HG03159 (cell line): Measurements from ENCODE around the gene SPC25.
"Not testable (repeated sequence)": the region's sequence is repeated elsewhere in the genome, so short reads cannot be mapped to it uniquely, and the experiment has no call there.

Source experiments
- ATAC-seq: cut with Tn5 transposase; IDR thresholded peaks from one replicate; pipeline ENCODE4 v1.9.1; 2021; ENCODE audit warnings: mild to moderate bottlenecking, moderate library complexity; ENCODE audit not compliant: unreplicated experiment

SPC25 gene

DNA sequence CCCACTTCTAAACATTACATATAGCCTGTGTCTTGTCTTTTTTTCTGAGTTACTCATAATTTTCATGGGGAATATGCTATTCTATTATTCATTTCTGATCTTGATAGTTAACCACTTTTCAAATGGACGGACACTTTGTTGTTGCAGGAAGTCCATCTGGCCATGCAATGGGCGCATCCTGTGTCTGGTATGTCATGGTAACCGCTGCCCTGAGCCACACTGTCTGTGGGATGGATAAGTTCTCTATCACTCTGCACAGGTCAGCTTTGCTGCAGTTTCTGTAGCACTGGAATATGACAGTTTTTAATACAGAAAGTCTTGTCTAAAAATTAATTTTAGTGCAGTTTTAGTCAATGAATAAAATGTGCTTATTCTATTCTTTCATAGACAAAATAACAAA, 14.1 kb upstream of the SPC25 start:
- ATAC-seq, result no peak

DNA sequence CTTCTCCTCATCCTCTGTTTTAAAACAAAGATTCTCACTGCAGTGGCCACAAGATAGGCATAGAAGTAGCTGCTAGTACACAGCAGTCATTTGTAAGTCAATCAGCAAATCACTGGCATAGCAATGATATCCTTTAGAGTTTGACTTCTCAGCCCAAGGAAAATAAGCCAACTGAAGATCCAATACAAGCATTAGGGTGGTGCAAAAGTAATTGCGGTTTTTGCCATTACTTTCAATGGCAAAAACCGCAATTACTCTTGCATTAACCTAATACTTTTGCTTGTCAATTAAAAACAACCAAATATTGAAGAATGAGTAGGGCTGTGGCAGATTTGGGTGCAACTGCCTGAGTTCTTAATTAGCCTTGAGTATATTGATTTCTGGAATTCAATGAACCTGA, 13.7 kb upstream of the SPC25 start:
- no peak for ATAC-seq

DNA sequence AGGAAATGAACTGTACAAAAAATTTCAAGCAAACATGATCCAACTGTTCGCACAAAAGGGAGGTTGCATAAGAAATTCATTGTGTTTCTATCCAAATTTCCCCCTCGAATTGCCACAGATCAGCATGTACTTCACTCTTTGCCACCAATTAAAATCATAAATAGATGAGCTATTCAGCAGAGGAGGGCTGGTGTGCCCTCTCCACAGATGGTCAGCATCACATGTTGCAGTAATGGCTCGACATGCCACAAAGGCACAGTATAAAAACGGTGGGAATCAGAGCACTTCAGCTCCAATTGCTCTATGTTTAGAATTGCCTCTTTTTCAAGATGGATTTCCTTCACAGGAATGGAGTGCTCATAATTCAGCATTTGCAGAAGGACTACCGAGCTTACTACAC, 10.8 kb upstream of the SPC25 start, which contains the start of gene G6PC2:
G6PC2 (plus strand) TSS at position 289 of the 400 bp plus-strand sequence; CDS start at position 330, 41 bp downstream.
- ATAC-seq, result no peak

DNA sequence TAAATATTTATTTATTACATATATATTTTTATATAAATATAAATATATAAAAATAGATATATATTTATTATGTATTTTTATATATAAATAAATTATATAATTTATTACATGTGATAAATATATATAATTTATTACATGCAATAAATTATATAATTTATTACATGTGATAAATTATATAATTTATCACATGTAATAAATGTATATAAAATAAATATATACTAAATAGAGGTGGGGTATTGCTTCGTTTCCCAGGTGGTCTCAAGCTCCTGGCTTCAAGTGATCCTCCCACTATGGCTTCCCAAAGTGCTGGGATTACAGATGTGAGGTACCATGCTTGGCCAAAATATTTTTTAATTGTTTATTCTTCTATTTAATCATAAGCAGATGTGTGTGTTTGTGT, 7.2 kb upstream of the SPC25 start:
- no peak for ATAC-seq

DNA sequence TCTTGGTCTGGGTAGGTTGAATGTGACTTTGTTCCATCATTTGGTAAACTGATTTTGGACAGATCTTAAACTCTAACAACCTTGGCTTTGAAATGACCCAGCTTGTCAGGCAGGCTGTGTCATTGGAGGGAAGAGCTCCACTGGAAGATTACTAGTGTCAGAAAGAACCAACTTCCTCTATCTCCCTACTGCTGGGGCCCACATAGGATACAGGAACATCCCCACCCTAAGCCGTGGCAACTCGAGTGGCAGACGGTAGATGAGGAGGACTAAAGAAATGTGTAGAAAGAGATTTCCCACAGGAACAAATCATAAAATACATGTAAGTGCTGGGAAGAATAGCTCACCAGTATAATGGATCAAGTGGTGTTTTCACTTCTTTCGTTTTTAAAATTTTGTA, 6.6 kb upstream of the SPC25 start:
- ATAC-seq, result no peak

DNA sequence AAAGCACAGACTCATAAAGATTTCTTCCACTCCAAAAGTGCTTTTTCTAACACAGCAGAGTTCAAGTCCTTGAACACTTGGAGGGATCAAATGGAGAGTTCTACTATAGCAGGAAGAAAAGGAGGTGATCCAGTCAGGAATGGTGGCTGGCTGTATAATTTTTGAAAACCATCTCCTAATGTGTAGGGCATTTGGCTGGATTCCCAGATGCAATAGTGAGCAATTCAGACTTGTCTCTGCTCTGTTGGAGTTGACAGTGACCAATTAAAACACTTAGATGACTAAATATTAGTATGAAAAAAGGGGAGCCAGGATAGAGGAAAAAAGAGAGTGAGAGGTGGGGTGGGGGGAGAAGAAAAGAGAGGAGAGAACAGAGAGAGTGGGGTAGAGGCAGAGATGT, 5.5 kb upstream of the SPC25 start:
- no peak for ATAC-seq

DNA sequence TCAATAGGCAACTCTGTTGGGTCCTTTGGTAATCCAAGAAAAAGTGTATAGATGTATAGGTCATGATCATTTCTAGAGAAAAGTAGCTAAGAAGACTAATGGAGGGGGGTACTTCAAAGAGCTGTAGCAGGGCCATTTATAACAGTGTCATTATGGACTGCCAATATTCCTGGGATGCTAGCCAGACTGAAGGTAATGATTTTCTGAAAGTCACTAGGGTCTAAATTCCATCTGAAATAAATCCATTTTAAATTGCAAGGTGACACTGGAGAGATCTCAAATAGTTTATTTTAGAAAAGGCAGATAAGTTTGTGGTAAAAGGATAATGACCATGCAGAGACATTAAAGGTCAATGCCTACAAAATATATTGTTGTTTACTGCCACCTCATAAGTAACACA, 4.5 kb upstream of the SPC25 start:
- no peak for ATAC-seq

DNA sequence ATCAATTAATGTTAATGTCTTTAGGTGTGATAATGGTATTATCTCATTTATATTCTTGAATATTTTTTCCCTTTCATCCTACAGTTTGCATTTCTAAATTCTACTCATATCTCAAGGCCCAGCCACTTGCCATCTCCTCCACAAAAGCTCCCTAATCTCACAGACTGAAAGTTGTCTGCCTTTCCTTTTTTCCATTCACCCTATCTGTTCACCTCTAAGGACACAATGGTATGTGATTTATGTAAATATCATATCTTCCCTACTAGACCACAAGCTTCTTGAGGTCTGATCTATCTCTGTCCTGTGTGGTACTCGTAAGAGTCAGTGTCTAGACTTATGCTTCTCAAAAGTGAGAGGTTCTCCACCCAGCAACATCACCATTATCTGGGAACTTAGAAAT, 3.9 kb upstream of the SPC25 start:
- ATAC-seq, result no peak

DNA sequence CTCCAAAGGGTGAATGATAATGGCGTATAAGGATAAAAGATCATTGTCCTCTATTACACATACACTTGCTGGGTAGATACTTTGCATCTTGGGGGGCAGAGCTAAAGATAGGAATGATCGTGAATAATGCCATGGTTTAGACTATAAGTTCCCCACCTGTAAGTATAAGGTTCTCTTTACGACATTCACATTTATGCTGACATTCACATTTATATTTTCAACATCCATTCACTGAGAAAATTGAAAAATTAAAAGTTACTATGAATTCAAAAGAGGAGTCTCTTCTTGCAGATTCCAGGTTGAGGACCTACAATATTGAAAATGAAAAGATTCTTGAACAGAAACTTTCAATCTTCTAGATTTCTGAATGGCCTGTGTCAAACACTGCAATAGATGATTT, 2.1 kb upstream of the SPC25 start:
- no peak for ATAC-seq

DNA sequence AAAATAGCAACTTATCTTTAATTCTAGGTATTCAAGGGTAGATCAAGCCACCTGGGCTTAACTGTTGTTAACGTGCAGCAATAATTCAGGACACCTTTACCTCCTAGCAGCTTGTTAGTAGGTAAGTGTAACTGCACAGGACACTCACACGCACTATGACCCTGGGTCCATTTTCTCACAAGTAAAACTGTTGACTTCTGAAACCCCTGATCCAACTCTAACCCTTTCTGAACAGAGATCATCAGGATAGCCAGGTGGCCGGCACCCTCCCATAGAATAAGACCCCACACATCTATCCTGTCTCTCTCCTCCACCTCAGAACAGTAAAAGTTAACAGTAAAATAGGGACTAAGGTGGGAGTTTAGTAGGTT, 610 bp downstream of the SPC25 start:
- ATAC-seq, result no peak

DNA sequence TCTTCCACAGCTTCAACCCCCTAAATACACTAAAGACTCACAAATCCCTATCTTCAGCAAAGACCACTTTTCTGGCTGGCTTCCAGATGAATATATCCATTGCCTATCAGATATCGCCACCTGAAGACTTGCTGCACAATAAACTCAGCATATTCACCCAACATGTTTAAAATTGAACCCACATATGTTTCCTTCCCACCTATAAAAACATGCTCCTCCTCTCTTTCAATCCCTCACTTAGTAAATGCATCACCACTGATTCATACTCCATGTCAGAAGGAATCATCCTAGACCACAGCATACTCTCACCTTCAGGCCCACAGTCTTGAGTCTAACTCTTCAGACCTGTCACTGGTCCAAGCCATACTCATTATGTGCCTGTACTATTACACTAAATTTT, 5.3 kb downstream of the SPC25 start:
- no peak for ATAC-seq

DNA sequence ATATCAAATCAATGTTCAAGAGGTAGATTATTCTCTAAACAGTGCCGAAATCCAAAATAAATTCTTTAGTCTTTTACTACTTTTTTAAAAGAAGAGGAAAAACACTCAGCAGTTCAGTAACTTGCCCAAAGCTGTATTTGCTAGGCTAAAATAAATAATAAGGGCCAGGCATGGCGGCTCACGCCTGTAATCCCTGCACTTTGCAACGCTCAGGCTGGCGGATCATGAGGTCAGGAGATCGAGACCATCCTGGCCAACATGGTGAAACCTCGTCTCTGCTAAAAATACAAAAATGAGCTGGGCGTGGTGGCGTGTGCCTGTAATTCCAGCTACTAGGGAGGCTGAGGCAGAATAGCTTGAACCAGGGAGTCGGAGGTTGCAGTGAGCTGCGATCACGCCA, 8.1 kb downstream of the SPC25 start:
- ATAC-seq, result not testable (repeated sequence)

DNA sequence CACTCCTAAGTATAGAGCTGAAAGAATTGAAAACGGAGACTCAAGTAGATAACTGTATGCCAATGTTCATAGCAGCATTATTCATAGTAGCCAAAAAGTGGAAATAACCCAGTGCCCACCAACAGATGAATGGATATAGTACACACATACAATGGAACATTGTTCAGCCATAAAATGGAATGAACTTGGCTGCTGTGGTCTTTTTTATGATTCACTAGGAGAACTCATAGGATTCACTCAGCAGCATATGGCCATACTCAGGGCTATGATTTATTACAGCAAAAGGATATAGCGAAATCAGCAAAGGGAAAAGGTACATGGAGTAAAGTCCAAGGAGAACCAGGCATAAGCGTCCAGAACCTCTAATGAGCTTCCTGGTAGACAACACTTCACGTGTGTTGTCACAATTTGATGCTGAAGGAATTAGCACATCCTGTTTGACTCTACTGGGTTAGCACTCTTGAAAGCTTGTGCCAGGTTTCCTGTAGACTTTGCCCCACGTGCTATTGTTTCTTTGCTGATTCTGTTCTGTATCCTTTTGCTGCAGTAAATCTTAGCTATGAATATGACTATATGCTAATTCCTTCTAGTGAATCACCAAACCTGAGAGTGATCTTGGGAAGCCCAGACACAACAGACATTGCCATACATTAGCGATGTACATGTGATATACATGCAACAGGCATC, 15.7 kb downstream of the SPC25 start:
- no peak for ATAC-seq

DNA sequence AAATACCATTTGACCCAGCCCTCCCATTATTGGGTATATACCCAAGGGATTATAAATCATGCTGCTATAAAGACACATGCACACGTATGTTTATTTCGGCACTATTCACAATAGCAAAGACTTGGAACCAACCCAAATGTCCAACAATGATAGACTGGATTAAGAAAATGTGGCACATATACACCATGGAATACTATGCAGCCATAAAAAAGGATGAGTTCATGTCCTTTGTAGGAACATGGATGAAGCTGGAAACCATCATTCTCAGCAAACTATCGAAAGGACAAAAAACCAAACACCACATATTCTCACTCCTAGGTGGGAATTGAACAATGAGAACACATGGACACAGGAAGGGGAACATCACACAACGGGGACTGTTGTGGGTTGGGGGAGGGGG, 19.4 kb downstream of the SPC25 start:
- ATAC-seq, result not testable (repeated sequence)

DNA sequence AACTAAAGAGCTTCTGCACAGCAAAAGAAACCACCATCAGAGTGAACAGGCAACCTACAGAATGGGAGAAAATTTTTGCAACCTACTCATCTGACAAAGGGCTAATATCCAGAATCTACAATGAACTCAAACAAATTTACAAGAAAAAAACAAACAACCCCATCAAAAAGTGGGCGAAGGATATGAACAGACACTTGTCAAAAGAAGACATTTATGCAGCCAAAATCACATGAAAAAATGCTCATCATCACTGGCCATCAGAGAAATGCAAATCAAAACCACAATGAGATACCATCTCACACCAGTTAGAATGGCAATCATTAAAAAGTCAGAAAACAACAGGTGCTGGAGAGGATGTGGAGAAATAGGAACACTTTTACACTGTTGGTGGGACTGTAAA, 19.9 kb downstream of the SPC25 start:
- ATAC-seq, result not testable (repeated sequence)

DNA sequence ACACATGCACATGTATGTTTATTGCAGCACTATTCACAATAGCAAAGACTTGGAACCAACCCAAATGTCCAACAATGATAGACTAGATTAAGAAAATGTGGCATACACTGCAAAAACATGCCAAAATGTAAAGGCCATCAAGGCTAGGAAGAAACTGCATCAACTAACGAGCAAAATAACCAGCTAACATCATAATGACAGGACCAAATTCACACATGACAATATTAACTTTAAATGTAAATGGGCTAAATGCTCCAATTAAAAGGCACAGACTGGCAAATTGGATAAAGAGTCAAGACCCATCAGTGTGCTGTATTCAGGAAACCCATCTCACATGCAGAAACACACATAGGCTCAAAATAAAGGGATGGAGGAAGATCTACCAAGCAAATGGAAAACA, 23.1 kb downstream of the SPC25 start:
- ATAC-seq, result not testable (repeated sequence)

DNA sequence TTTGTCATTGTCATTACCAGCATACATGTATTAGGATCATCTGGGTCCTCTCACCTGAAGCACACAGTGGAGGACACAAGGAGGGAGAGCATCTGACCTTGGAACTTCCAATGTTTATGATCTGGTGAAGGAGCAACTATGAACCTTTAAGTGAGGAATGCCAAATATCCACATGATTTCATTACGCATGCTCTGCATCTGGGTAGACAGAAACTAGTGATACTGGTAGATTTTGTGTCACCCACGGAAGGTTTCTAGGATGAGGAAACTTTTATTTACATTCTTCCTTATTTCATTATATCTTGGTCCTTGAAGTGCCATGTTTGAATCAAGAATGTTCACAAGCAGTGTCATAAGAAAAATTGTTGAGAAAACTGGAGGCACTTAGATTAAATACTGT, 32.1 kb downstream of the SPC25 start:
- no peak for ATAC-seq

DNA sequence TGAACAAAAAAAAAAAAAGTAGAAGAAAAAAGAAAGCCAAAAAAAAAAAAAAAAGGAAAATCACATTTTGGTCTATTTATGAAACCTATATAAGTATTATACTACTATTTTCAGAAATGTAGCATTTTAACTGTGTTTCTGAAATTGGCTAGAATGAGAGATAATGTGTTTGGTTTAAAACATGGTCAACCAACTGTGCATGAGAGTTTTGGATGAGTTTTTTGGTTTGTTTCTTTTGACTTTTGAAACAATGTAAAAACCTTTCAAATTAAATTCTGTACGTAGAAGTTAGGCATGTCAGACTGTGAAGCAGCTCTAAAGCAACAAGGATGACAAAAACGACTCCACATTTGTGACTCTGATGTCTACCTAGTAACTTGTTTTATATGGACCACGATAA, 34.6 kb downstream of the SPC25 start:
- ATAC-seq, result no peak

DNA sequence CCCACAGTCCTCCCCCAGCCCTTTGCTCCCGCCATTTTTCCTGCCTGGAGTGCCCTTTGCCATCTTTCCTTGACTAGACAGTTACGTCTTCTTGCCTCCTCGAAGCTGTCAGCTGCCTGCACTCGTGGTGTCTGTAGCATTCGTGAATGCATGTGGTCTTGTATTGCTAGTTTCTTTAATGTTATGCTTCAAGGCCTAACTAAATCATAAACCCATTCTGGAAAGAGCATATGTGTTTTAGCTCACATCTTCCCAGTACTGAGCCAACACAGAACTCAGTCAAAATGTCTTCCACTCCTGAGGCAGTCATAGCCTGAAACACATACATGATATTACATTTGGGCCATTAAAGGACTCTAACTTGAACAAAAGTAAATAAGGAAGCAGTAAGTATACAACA, 35.6 kb downstream of the SPC25 start:
- ATAC-seq, result no peak

DNA sequence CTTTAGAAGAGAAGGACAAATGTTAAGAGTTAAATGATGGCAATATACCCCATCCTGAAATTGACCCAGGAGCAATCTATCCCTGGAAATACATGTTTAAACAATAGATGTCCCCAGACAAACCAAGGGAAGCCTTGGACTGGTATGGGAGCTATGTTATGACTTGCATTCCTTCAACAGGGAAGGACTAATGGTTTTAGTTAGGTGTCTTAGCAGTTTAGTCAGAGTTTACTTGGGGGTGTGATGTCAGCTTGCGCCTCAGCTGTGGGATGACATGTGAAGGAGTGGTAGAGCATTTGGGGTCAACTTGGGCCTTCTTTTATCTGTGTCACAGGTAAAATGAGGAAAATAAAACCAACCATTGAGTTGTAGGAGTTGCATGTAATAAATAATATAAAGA, 36.8 kb downstream of the SPC25 start:
- no peak for ATAC-seq

DNA sequence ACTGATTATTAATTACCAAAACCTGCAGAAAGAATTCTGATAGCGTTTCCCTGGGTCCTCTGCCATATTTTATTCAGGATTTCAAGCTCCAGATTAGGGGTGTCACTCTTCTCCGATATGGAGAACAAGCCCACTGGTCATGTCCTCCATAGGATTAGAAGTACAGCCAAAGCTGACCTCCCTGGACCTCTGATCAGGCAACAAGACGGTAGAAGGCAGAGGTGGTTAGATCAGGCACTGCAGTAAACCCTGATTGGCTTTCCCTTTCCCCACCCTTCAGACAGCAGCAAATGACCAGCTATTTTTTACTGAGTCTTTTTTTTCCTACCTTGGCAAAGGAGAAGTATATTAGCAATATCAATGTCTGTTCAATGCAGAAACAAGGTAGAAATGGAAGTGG, 37.7 kb downstream of the SPC25 start:
- ATAC-seq, result no peak

DNA sequence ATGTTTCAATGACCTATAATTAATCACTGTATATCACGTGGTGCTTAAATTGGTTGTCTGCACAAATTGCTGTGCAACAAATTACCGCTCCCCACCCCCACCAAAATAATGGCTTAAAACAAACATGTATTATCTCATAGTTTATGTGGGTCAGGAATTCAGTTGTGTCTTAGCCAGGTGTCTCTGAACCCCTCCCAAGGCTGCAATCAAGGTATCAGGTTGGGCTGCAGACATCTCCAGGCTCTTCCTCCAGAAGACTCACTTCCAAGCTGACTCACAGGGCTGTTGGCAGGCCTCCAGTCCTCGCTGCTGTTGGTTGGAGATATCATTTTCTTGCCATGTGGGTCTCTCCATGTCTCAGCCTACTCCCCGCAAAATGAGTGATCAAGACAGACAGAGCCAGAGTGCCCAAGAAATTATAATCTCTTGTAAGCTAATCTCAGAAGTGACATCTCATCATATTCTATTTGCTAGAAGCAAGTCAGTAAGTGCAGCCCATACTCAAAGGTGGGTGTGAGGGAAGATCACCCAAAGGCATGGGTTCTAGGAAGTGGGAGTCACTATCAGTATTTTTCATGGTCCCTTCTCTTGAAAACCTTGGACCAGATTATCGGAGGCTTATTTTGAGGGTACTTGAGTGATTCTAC, 38.4 kb downstream of the SPC25 start:
- ATAC-seq, result no peak

DNA sequence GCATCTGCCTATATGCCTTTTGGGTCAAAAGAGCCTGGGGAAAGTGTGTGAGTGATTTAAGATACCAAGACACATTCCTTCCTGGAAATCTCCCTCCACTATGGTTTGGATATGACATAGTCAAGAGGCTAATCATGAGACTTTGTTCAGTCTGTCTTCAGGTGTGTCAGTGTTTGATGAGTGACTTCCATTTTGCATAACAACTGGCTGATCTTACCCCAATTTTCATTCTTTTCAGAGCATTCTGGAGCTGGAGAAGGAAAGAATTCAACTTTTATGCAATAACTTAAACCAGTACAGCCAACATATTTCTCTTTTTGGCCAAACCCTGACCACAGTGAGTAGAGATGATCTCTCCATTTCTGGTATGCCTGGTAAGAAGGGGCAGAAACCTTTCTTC, 39.4 kb downstream of the SPC25 start:
- ATAC-seq, result no peak
